ENCODE measurements around the gene LMNB1.

The LMNB1 gene

DNA sequence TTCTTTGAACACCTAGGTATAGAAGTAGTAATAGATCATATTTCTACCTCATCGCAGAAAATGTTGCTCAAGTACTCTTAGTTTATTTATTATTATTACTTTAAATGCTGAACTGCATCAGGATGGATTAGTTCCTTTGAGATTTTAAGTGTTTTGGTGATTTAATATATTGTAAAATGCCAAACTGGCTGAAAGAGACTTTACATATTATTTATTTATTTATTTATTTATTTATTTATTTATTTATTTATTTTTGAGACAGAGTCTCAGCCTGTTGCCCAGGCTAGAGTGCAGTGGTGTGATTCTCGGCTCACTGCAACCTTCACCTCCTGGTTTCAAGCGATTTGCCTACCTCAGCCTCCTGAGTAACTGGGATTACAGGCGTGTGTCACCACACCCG lies 42.3 kb downstream of the LMNB1 start (continued):
- TF ChIP-seq BCL11B (tag by site-specific recombination; IDR thresholded peaks at IDR 0.05; ENCODE audit: low read depth): no peak
- TF ChIP-seq, protein P1, sequence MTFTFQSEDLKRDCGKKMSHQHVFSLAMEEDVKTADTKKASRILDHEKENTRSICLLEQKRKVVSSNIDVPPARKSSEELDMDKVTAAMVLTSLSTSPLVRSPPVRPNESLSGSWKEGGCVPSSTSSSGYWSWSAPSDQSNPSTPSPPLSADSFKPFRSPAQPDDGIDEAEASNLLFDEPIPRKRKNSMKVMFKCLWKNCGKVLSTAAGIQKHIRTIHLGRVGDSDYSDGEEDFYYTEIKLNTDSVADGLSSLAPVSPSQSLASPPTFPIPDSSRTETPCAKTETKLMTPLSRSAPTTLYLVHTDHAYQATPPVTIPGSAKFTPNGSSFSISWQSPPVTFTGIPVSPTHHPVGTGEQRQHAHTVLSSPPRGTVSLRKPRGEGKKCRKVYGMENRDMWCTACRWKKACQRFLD (tag by site-specific recombination; IDR thresholded peaks at IDR 0.05): no peak
- TF ChIP-seq GLIS1 (tag by site-specific recombination; IDR thresholded peaks at IDR 0.05): no peak
- no peak for TF ChIP-seq ZNF10 (tag by site-specific recombination; IDR thresholded peaks at IDR 0.05)
- TF ChIP-seq, protein P2, sequence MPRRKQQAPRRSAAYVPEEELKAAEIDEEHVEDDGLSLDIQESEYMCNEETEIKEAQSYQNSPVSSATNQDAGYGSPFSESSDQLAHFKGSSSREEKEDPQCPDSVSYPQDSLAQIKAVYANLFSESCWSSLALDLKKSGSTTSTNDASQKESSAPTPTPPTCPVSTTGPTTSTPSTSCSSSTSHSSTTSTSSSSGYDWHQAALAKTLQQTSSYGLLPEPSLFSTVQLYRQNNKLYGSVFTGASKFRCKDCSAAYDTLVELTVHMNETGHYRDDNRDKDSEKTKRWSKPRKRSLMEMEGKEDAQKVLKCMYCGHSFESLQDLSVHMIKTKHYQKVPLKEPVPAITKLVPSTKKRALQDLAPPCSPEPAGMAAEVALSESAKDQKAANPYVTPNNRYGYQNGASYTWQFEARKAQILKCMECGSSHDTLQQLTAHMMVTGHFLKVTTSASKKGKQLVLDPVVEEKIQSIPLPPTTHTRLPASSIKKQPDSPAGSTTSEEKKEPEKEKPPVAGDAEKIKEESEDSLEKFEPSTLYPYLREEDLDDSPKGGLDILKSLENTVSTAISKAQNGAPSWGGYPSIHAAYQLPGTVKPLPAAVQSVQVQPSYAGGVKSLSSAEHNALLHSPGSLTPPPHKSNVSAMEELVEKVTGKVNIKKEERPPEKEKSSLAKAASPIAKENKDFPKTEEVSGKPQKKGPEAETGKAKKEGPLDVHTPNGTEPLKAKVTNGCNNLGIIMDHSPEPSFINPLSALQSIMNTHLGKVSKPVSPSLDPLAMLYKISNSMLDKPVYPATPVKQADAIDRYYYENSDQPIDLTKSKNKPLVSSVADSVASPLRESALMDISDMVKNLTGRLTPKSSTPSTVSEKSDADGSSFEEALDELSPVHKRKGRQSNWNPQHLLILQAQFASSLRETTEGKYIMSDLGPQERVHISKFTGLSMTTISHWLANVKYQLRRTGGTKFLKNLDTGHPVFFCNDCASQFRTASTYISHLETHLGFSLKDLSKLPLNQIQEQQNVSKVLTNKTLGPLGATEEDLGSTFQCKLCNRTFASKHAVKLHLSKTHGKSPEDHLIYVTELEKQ (tag by site-specific recombination; IDR thresholded peaks at IDR 0.05; ENCODE audit: borderline replicate concordance): no peak
- TF ChIP-seq, protein P3, sequence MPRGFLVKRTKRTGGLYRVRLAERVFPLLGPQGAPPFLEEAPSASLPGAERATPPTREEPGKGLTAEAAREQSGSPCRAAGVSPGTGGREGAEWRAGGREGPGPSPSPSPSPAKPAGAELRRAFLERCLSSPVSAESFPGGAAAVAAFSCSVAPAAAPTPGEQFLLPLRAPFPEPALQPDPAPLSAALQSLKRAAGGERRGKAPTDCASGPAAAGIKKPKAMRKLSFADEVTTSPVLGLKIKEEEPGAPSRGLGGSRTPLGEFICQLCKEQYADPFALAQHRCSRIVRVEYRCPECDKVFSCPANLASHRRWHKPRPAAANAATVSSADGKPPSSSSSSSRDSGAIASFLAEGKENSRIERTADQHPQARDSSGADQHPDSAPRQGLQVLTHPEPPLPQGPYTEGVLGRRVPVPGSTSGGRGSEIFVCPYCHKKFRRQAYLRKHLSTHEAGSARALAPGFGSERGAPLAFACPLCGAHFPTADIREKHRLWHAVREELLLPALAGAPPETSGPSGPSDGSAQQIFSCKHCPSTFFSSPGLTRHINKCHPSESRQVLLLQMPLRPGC (tag by site-specific recombination; IDR thresholded peaks at IDR 0.05): no peak
- TF ChIP-seq, protein P4, sequence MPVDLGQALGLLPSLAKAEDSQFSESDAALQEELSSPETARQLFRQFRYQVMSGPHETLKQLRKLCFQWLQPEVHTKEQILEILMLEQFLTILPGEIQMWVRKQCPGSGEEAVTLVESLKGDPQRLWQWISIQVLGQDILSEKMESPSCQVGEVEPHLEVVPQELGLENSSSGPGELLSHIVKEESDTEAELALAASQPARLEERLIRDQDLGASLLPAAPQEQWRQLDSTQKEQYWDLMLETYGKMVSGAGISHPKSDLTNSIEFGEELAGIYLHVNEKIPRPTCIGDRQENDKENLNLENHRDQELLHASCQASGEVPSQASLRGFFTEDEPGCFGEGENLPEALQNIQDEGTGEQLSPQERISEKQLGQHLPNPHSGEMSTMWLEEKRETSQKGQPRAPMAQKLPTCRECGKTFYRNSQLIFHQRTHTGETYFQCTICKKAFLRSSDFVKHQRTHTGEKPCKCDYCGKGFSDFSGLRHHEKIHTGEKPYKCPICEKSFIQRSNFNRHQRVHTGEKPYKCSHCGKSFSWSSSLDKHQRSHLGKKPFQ (tag by site-specific recombination; IDR thresholded peaks at IDR 0.05): peak; percentile 27; the same call in 1 of the 2 replicates
- peak; percentile 74; the same call in 1 of the 2 replicates for TF ChIP-seq ZNF354C (tag by site-specific recombination; IDR thresholded peaks at IDR 0.05; ENCODE audit: borderline replicate concordance, low read depth)
- TF ChIP-seq, protein P5, sequence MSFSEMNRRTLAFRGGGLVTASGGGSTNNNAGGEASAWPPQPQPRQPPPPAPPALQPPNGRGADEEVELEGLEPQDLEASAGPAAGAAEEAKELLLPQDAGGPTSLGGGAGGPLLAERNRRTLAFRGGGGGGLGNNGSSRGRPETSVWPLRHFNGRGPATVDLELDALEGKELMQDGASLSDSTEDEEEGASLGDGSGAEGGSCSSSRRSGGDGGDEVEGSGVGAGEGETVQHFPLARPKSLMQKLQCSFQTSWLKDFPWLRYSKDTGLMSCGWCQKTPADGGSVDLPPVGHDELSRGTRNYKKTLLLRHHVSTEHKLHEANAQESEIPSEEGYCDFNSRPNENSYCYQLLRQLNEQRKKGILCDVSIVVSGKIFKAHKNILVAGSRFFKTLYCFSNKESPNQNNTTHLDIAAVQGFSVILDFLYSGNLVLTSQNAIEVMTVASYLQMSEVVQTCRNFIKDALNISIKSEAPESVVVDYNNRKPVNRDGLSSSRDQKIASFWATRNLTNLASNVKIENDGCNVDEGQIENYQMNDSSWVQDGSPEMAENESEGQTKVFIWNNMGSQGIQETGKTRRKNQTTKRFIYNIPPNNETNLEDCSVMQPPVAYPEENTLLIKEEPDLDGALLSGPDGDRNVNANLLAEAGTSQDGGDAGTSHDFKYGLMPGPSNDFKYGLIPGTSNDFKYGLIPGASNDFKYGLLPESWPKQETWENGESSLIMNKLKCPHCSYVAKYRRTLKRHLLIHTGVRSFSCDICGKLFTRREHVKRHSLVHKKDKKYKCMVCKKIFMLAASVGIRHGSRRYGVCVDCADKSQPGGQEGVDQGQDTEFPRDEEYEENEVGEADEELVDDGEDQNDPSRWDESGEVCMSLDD (tag by site-specific recombination; IDR thresholded peaks at IDR 0.05): no peak
- TF ChIP-seq, protein P6, sequence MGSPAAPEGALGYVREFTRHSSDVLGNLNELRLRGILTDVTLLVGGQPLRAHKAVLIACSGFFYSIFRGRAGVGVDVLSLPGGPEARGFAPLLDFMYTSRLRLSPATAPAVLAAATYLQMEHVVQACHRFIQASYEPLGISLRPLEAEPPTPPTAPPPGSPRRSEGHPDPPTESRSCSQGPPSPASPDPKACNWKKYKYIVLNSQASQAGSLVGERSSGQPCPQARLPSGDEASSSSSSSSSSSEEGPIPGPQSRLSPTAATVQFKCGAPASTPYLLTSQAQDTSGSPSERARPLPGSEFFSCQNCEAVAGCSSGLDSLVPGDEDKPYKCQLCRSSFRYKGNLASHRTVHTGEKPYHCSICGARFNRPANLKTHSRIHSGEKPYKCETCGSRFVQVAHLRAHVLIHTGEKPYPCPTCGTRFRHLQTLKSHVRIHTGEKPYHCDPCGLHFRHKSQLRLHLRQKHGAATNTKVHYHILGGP (tag by site-specific recombination; IDR thresholded peaks at IDR 0.05): no peak
- TF ChIP-seq ZNF792 (tag by site-specific recombination; IDR thresholded peaks at IDR 0.05): no peak
- TF ChIP-seq ZNF48 (tag by site-specific recombination; IDR thresholded peaks at IDR 0.05): no peak
- no peak for TF ChIP-seq ZNF473 (tag by site-specific recombination; IDR thresholded peaks at IDR 0.05)
- TF ChIP-seq ZNF146 (tag by site-specific recombination; IDR thresholded peaks at IDR 0.05): 0 out of 2 replicates have a peak, but pooled peaks have one; percentile 9
- TF ChIP-seq ZNF654 (tag by site-specific recombination; IDR thresholded peaks at IDR 0.05; ENCODE audit: low read depth): peak; percentile 56
- peak; percentile 99 for TF ChIP-seq ZNF394 (tag by site-specific recombination; IDR thresholded peaks at IDR 0.05; ENCODE audit: borderline replicate concordance)
- no peak for TF ChIP-seq ZNF830 (tag by site-specific recombination; IDR thresholded peaks at IDR 0.05; ENCODE audit: low read depth)
- TF ChIP-seq ZNF514 (tag by site-specific recombination; IDR thresholded peaks at IDR 0.05): 0 out of 2 replicates have a peak, but pooled peaks have one; percentile 33
- TF ChIP-seq, protein P7, sequence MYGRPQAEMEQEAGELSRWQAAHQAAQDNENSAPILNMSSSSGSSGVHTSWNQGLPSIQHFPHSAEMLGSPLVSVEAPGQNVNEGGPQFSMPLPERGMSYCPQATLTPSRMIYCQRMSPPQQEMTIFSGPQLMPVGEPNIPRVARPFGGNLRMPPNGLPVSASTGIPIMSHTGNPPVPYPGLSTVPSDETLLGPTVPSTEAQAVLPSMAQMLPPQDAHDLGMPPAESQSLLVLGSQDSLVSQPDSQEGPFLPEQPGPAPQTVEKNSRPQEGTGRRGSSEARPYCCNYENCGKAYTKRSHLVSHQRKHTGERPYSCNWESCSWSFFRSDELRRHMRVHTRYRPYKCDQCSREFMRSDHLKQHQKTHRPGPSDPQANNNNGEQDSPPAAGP (tag by site-specific recombination; IDR thresholded peaks at IDR 0.05): no peak
- TF ChIP-seq, protein P8, sequence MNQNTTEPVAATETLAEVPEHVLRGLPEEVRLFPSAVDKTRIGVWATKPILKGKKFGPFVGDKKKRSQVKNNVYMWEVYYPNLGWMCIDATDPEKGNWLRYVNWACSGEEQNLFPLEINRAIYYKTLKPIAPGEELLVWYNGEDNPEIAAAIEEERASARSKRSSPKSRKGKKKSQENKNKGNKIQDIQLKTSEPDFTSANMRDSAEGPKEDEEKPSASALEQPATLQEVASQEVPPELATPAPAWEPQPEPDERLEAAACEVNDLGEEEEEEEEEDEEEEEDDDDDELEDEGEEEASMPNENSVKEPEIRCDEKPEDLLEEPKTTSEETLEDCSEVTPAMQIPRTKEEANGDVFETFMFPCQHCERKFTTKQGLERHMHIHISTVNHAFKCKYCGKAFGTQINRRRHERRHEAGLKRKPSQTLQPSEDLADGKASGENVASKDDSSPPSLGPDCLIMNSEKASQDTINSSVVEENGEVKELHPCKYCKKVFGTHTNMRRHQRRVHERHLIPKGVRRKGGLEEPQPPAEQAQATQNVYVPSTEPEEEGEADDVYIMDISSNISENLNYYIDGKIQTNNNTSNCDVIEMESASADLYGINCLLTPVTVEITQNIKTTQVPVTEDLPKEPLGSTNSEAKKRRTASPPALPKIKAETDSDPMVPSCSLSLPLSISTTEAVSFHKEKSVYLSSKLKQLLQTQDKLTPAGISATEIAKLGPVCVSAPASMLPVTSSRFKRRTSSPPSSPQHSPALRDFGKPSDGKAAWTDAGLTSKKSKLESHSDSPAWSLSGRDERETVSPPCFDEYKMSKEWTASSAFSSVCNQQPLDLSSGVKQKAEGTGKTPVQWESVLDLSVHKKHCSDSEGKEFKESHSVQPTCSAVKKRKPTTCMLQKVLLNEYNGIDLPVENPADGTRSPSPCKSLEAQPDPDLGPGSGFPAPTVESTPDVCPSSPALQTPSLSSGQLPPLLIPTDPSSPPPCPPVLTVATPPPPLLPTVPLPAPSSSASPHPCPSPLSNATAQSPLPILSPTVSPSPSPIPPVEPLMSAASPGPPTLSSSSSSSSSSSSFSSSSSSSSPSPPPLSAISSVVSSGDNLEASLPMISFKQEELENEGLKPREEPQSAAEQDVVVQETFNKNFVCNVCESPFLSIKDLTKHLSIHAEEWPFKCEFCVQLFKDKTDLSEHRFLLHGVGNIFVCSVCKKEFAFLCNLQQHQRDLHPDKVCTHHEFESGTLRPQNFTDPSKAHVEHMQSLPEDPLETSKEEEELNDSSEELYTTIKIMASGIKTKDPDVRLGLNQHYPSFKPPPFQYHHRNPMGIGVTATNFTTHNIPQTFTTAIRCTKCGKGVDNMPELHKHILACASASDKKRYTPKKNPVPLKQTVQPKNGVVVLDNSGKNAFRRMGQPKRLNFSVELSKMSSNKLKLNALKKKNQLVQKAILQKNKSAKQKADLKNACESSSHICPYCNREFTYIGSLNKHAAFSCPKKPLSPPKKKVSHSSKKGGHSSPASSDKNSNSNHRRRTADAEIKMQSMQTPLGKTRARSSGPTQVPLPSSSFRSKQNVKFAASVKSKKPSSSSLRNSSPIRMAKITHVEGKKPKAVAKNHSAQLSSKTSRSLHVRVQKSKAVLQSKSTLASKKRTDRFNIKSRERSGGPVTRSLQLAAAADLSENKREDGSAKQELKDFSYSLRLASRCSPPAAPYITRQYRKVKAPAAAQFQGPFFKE (tag by site-specific recombination; IDR thresholded peaks at IDR 0.05; ENCODE audit: borderline replicate concordance): no peak
